RWPE1 (cell line): ENCODE results near the gene SLC7A1.
A peak's percentile ranks its signal among the peaks of the same experiment; 100 is the strongest.

Source experiments
- CTCF ChIA-PET: fragments of 350-600 bp; sonication (Branson Sonifier 250); formaldehyde crosslinking; extraction: SDS; loops from one replicate; lab custom pipeline; 2021; lab: Yijun Ruan, JAX
- POLR2A ChIA-PET: fragments of 400-600 bp; formaldehyde crosslinking; extraction: SDS; loops from one replicate; lab custom pipeline; 2020; ENCODE audit warnings: antibody characterized with exemption; ENCODE audit not compliant: low non-redundant PET; lab: Yijun Ruan, JAX
- DNase-seq: peaks from one replicate; pipeline ENCODE4 v3.0.0; 2012; ENCODE audit warnings: low spot score
- H3K27ac ChIP-seq: fragments of 450-650 bp; 2 replicates; pipeline ENCODE4 v1.5.1; 2017
- TF ChIP-seq, protein P1 (sequence below): fragments of 450-650 bp; conservative IDR thresholded peaks from 2 replicates; pipeline ENCODE4 v1.5.1; 2017; ENCODE audit warnings: low read depth, mild to moderate bottlenecking

The SLC7A1 gene

DNA sequence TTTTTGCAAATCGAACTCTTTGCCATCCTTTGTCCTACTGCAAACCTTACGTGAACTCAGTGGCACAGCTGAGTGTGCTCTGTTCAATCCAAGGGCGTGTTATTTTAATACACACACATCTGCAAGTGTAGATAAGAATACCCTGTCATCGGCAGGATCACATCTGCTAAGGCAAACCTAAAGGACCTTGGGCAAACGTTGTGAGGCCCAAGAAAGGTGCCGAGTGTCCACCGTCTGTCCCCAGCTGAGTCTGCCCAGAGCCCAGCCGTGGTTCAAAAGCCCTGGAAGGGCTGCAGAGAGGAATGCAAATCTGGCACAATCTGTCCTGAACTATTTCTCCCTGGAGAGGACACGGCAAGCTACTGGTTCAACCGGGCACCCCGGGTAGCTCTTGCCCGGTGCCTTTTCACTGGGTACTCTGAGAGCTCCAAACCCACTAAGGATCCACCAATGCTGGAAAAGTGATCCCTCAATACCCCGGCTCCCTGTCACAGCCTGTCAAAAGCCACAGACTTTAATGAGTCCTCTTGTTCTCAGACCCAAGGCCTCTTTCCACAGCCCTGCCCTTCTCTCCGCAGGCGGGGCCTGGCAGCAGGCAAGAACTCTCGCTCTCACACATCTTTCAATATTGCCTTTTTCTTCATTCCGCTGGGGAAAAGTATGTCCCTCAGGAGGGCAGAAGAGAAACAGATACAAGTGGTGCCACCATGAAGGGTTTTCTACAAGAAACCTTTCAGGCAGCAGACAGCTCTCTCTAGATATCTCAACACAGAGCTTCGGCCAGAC lies 17.0 kb downstream of the SLC7A1 start:
- ChIA-PET POLR2A (no interaction called here), CTCF (no interaction called here)

DNA sequence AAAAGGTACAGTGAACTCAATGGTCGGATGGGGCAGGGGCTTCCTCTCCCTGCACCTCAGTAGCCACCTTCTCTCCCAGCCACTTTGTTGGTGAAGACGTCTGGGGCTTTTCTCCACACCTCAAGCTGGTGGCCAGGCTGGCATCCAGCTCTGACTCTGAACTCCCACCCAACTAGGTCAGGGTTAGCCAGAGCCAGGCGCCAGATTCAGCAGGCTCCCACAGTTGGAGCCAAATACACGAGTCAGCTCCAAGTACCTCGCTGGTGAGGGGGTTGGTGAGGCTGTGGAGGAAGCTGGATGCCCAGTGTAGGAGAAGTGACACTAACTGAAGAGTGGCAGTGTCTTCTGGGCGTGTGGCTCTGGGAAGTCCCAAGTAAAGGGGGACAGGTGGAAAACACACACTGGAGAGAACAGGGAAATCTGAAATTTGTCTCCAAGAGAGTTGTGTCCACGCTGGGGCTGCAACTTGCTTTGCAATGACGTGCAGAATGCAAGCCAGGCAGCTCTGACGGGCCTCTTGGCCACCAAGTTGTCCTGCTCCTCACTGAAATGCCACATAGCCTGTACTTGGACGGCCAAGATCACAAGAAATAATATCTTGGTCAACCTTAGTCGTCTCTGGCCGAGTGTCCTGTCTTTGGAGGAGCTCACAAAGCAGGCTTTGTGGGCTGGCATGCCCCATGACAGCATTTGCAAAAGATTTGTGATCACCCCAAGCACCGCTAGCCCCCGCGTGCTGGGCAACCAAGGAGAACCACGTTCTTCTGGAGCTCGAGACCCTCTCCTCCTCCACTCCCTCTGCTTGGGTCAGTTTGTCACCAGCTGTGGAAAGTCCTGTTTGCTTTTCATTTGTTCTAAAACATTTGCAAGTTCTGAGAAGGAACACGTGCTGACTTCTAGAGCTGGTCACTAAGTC lies 18.1 kb downstream of the SLC7A1 start:
- ChIA-PET POLR2A (no interaction called here), CTCF (no interaction called here)
- H3K27ac ChIP-seq = peak overlapping the region; percentile 49
- no peak for DNase-seq
- TF ChIP-seq, protein P1, sequence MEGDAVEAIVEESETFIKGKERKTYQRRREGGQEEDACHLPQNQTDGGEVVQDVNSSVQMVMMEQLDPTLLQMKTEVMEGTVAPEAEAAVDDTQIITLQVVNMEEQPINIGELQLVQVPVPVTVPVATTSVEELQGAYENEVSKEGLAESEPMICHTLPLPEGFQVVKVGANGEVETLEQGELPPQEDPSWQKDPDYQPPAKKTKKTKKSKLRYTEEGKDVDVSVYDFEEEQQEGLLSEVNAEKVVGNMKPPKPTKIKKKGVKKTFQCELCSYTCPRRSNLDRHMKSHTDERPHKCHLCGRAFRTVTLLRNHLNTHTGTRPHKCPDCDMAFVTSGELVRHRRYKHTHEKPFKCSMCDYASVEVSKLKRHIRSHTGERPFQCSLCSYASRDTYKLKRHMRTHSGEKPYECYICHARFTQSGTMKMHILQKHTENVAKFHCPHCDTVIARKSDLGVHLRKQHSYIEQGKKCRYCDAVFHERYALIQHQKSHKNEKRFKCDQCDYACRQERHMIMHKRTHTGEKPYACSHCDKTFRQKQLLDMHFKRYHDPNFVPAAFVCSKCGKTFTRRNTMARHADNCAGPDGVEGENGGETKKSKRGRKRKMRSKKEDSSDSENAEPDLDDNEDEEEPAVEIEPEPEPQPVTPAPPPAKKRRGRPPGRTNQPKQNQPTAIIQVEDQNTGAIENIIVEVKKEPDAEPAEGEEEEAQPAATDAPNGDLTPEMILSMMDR = no peak

More for the DNA sequence above, 17.0 kb downstream of the SLC7A1 start:
- peak overlapping the region; percentile 55 for H3K27ac ChIP-seq
- DNase-seq = no peak
- TF ChIP-seq, protein P1 = no peak

DNA sequence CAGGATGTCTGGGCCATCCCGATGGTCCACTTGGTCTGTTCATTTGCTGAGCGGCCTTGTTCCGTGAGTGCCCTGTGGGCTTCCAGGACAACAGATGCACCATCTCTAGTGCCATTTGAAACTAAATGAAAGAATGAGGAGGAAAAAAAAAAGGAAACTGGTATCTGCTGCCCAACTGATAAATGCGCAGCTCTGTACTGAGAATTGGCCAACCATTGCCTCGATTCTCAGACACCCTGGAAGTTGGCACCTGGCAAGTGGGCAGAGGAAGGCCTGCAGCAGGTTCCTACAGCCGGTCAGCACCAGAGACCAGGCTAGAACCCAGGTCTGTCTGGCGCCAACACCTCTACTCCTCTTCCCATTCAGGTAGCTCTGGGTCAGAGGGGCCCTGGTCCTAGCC lies 18.9 kb downstream of the SLC7A1 start:
- CTCF ChIA-PET = no interaction called here
- TF ChIP-seq, protein P1 = no peak
- POLR2A ChIA-PET = no interaction called here
- peak overlapping the region; percentile 49; the same call in 1 of the 2 replicates for H3K27ac ChIP-seq
- no peak for DNase-seq

DNA sequence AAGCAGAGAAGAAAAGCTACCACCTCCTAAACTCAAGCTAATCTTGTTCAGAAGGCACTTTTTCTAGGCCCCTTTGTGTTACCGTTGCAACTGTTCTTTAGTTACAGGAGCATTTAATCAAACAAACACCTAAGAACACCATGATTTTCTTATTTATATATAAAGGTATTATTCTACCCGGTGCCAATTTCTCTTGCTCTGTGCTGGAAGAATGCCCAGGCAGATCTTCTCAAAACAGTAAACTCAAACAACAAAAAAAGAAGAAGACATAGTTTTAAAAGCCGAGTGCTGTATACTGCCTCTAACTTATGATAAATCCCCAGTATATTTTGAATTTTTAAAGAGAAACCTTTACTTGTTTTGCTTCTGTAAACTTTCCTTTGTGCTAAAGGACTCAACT lies 20.4 kb downstream of the SLC7A1 start:
- DNase-seq = no peak
- TF ChIP-seq, protein P1 = no peak
- POLR2A ChIA-PET = no interaction called here
- no peak overlapping the region for H3K27ac ChIP-seq
- CTCF ChIA-PET = no interaction called here

DNA sequence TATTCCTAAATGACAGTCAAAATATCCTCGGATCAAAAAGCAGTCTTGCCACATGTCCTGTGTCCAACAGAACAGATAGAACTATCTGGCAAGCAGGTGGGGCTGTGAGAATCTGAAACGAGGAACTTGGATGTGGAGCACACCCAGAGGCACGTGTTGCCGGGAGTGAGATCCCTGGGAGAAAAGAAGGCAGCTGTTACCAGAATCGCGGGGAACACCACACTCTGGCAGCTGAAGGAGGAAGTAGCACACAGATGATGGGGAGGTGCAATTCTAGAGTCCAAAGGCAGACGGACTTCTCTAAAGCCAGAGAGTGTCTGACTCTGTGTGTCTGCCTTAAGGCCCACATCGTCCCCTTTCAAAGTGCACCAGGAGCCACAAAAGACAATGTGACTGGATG lies 22.3 kb downstream of the SLC7A1 start:
- TF ChIP-seq, protein P1 = no peak
- DNase-seq = no peak
- ChIA-PET CTCF (interaction anchor here (0.6 to 1.2 kb wide), 2 partner anchors 8 to 596 kb away, joined by 3 read pairs; no protein-coding TSS in a partner anchor), POLR2A (no interaction called here)
- H3K27ac ChIP-seq = peak overlapping the region; percentile 50

DNA sequence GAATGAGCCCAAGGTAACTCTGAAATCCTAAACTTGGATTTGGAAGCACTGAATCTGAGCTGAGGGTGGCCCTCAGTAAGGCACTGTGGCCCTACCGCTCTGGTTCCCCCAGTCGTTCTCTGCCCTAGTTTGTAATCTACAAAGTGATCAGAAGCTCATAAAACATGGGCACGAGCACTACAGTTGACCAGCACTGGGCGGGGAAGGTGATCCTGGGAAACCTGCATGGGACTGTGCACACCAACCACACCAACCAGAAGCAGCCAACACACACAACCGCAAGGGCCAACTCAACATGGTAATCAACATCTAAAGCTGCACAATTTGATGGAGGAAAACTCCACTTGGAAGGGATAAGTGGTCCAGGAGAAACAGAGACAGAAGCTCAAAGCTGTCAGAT lies 22.9 kb downstream of the SLC7A1 start:
- TF ChIP-seq, protein P1 = no peak
- CTCF ChIA-PET = no interaction called here
- POLR2A ChIA-PET = no interaction called here

More for the DNA sequence above, 22.9 kb downstream of the SLC7A1 start:
- H3K27ac ChIP-seq = peak overlapping the region; percentile 35
- no peak for DNase-seq
